ENCODE data around the gene ZNF521.

Gene ZNF521

GRCh38 chr18:25244924-25245698 is 106.9 kb downstream of the ZNF521 start:
- no peak for DNase-seq

- DNase-seq = no peak
These were observed 107.8 kb downstream of the ZNF521 start for GRCh38 chr18:25244170-25244569.

- DNase-seq = no peak
These were observed 108.2 kb downstream of the ZNF521 start for GRCh38 chr18:25243754-25244153.

- DNase-seq = no peak
These were observed 108.7 kb downstream of the ZNF521 start for GRCh38 chr18:25243257-25243656.

- DNase-seq = no peak
These were observed 111.6 kb downstream of the ZNF521 start for GRCh38 chr18:25240420-25240770.

- no peak for DNase-seq
These were observed 112.2 kb downstream of the ZNF521 start for GRCh38 chr18:25239581-25240419.

- no peak for DNase-seq
These were observed 112.8 kb downstream of the ZNF521 start for GRCh38 chr18:25239151-25239550.

GRCh38 chr18:25237571-25238267 is 114.2 kb downstream of the ZNF521 start:
- no peak for DNase-seq

- DNase-seq = no peak
These were observed 115.2 kb downstream of the ZNF521 start for GRCh38 chr18:25236736-25237135.

GRCh38 chr18:25235401-25236042 is 116.4 kb downstream of the ZNF521 start:
- no peak for DNase-seq

- no peak for DNase-seq
These were observed 117.1 kb downstream of the ZNF521 start for GRCh38 chr18:25234740-25235345.

- no peak for DNase-seq
These were observed 117.7 kb downstream of the ZNF521 start for GRCh38 chr18:25234322-25234639.

GRCh38 chr18:25233528-25234321 is 118.2 kb downstream of the ZNF521 start:
- no peak for DNase-seq

- no peak for DNase-seq
These were observed 120.7 kb downstream of the ZNF521 start for GRCh38 chr18:25231327-25231691.

GRCh38 chr18:25230658-25231326 is 121.2 kb downstream of the ZNF521 start:
- no peak for DNase-seq

- no peak for DNase-seq
These were observed 122.0 kb downstream of the ZNF521 start for GRCh38 chr18:25229920-25230319.

GRCh38 chr18:25229081-25229480 is 122.9 kb downstream of the ZNF521 start:
- no peak for DNase-seq

- no peak for DNase-seq
These were observed 123.6 kb downstream of the ZNF521 start for GRCh38 chr18:25228410-25228809.

GRCh38 chr18:25225151-25225550 is 126.8 kb downstream of the ZNF521 start:
- DNase-seq = no peak

GRCh38 chr18:25223899-25224886 is 127.8 kb downstream of the ZNF521 start:
- no peak for DNase-seq

All from activated T-cell treated with anti-CD3 and anti-CD28 coated beads, Interleukin-2, amount 50 U/mL, for 1 hour (primary cell).